ENCODE measurements around the gene GABBR1.

Gene GABBR1

GRCh38 chr6:29647927-29648642 is 15.1 kb upstream of the GABBR1 start:
- peaks cover 9% of the 10 kb centered on the region for H3K4me1 ChIP-seq
- no peaks in the 10 kb centered on the region for H3K9me3 ChIP-seq
- in situ Hi-C loops (cut with MboI; ENCODE audit: low sequenced_read_pairs): no loop called here
- H3K27me3 ChIP-seq (ENCODE audit: low read depth): no peaks in the 10 kb centered on the region
- H3K36me3 ChIP-seq (replicated peaks): no peaks in the 10 kb centered on the region
- peak; percentile 39 to 51 for DNase-seq (ENCODE audit: low spot score in 2 of 2)
- H3K4me3 ChIP-seq: no peak overlapping the region

- H3K27me3 ChIP-seq (ENCODE audit: low read depth): no peaks in the 10 kb centered on the region
- no peak for DNase-seq (ENCODE audit: low spot score in 2 of 2)
- no peak overlapping the region for H3K4me3 ChIP-seq
- H3K9me3 ChIP-seq: no peaks in the 10 kb centered on the region
- in situ Hi-C loops (cut with MboI; ENCODE audit: low sequenced_read_pairs): no loop called here
- no peaks in the 10 kb centered on the region; the same call in 1 of the 2 replicates for H3K4me1 ChIP-seq
- no peaks in the 10 kb centered on the region for H3K36me3 ChIP-seq (replicated peaks)
Measured at GRCh38 chr6:29641430-29642148, 8.6 kb upstream of the GABBR1 start.

- no peaks in the 10 kb centered on the region for H3K9me3 ChIP-seq
- H3K4me3 ChIP-seq: no peak overlapping the region
- no peaks in the 10 kb centered on the region; the same call in 1 of the 2 replicates for H3K4me1 ChIP-seq
- H3K27me3 ChIP-seq (ENCODE audit: low read depth): no peaks in the 10 kb centered on the region
- in situ Hi-C loops (cut with MboI; ENCODE audit: low sequenced_read_pairs): no loop called here
- no peak for DNase-seq (ENCODE audit: low spot score in 2 of 2)
- H3K36me3 ChIP-seq (replicated peaks): no peaks in the 10 kb centered on the region
Measured at GRCh38 chr6:29637247-29637646, 4.3 kb upstream of the GABBR1 start.

- H3K36me3 ChIP-seq (replicated peaks): no peaks in the 10 kb centered on the region
- no peaks in the 10 kb centered on the region for H3K27me3 ChIP-seq (ENCODE audit: low read depth)
- H3K4me3 ChIP-seq: peak overlapping the region; percentile 67
- DNase-seq (ENCODE audit: low spot score in 2 of 2): peak in 1 of 2 experiments; percentile 26
- peaks cover 14% of the 10 kb centered on the region for H3K4me1 ChIP-seq
- no peaks in the 10 kb centered on the region for H3K9me3 ChIP-seq
- in situ Hi-C loops (cut with MboI; ENCODE audit: low sequenced_read_pairs): no loop called here
Measured at GRCh38 chr6:29633534-29633905, 537 bp upstream of the GABBR1 start.

- Histone ChIP-seq H3K27me3 (ENCODE audit: low read depth) (no peaks in the 10 kb centered on the region), H3K9me3 (no peaks in the 10 kb centered on the region), H3K36me3 (replicated peaks) (no peaks in the 10 kb centered on the region), H3K4me1 (peaks cover 14% of the 10 kb centered on the region), H3K4me3 (peak overlapping the region; percentile 67)
- DNase-seq (ENCODE audit: low spot score in 2 of 2): peak; percentile 67 to 87
- in situ Hi-C loops (cut with MboI; ENCODE audit: low sequenced_read_pairs): no loop called here
Measured at GRCh38 chr6:29631860-29632731, 887 bp downstream of the GABBR1 start.

GRCh38 chr6:29631209-29631810 is 1.7 kb downstream of the GABBR1 start:
- DNase-seq (ENCODE audit: low spot score in 2 of 2): peak in 1 of 2 experiments; percentile 29
- H3K4me1 ChIP-seq: peaks cover 14% of the 10 kb centered on the region
- H3K27me3 ChIP-seq (ENCODE audit: low read depth): no peaks in the 10 kb centered on the region
- no peaks in the 10 kb centered on the region for H3K9me3 ChIP-seq
- no peaks in the 10 kb centered on the region for H3K36me3 ChIP-seq (replicated peaks)
- peak overlapping the region; percentile 67 for H3K4me3 ChIP-seq
- in situ Hi-C loops (cut with MboI; ENCODE audit: low sequenced_read_pairs): no loop called here

GRCh38 chr6:29630315-29630714 is 2.7 kb downstream of the GABBR1 start:
- H3K27me3 ChIP-seq (ENCODE audit: low read depth): no peaks in the 10 kb centered on the region
- peaks cover 14% of the 10 kb centered on the region for H3K4me1 ChIP-seq
- no peak overlapping the region for H3K4me3 ChIP-seq

GRCh38 chr6:29629571-29629970 is 3.4 kb downstream of the GABBR1 start:
- Histone ChIP-seq H3K4me3 (peak overlapping the region; percentile 53; the same call in 1 of the 2 replicates), H3K27me3 (ENCODE audit: low read depth) (no peaks in the 10 kb centered on the region), H3K4me1 (peaks cover 14% of the 10 kb centered on the region), H3K36me3 (replicated peaks) (no peaks in the 10 kb centered on the region; the same call in 1 of the 2 replicates), H3K9me3 (no peaks in the 10 kb centered on the region)
- in situ Hi-C loops (cut with MboI; ENCODE audit: low sequenced_read_pairs): no loop called here
- no peak for DNase-seq (ENCODE audit: low spot score in 2 of 2)

More at GRCh38 chr6:29630315-29630714, 2.7 kb downstream of the GABBR1 start:
- no peaks in the 10 kb centered on the region for H3K36me3 ChIP-seq (replicated peaks)
- in situ Hi-C loops (cut with MboI; ENCODE audit: low sequenced_read_pairs): no loop called here
- no peak for DNase-seq (ENCODE audit: low spot score in 2 of 2)
- H3K9me3 ChIP-seq: no peaks in the 10 kb centered on the region

GRCh38 chr6:29628419-29629281 is 4.3 kb downstream of the GABBR1 start:
- H3K9me3 ChIP-seq: no peaks in the 10 kb centered on the region
- in situ Hi-C loops (cut with MboI; ENCODE audit: low sequenced_read_pairs): no loop called here
- DNase-seq (ENCODE audit: low spot score in 2 of 2): peak; percentile 90 to 94

GRCh38 chr6:29627755-29628418 is 5.1 kb downstream of the GABBR1 start:
- H3K4me1 ChIP-seq: peaks cover 14% of the 10 kb centered on the region
- peak; percentile 90 to 96 for DNase-seq (ENCODE audit: low spot score in 2 of 2)
- no peaks in the 10 kb centered on the region for H3K9me3 ChIP-seq
- H3K4me3 ChIP-seq: peak overlapping the region; percentile 53
- no peaks in the 10 kb centered on the region for H3K27me3 ChIP-seq (ENCODE audit: low read depth)
- peaks cover 10% of the 10 kb centered on the region for H3K36me3 ChIP-seq (replicated peaks)
- in situ Hi-C loops (cut with MboI; ENCODE audit: low sequenced_read_pairs): no loop called here

More at GRCh38 chr6:29628419-29629281, 4.3 kb downstream of the GABBR1 start:
- Histone ChIP-seq H3K4me1 (peaks cover 14% of the 10 kb centered on the region), H3K4me3 (peak overlapping the region; percentile 53), H3K36me3 (replicated peaks) (peaks cover 4% of the 10 kb centered on the region), H3K27me3 (ENCODE audit: low read depth) (no peaks in the 10 kb centered on the region)

- in situ Hi-C loops (cut with MboI; ENCODE audit: low sequenced_read_pairs): no loop called here
- Histone ChIP-seq H3K9me3 (no peaks in the 10 kb centered on the region), H3K36me3 (replicated peaks) (peaks cover 16% of the 10 kb centered on the region), H3K27me3 (ENCODE audit: low read depth) (no peaks in the 10 kb centered on the region), H3K4me3 (peak overlapping the region; percentile 53), H3K4me1 (peaks cover 14% of the 10 kb centered on the region)
- DNase-seq (ENCODE audit: low spot score in 2 of 2): no peak
Measured at GRCh38 chr6:29626948-29627754, 5.8 kb downstream of the GABBR1 start.
